B cell (primary cell): ENCODE measurements around the gene OR51S1. TPM values are rescaled to one million over a fixed set of nuclear protein-coding genes. Genes with fewer than 3 reads are reported as not detected.

Experiments used
- ATAC-seq: fragments of 200-7000 bp; cut with Tn5 transposase; one replicate; pipeline ENCODE4 v1.10.0; 2021; ENCODE audit warnings: low read depth, mild to moderate bottlenecking, moderate number of reproducible peaks, moderate library complexity
- CTCF ChIA-PET: fragments of 350-600 bp; sonication (Branson Sonifier 250); formaldehyde crosslinking; loops from one replicate; lab custom pipeline; 2021; ENCODE audit warnings: antibody characterized with exemption, inconsistent platforms; lab: Charles Lee
- POLR2A ChIA-PET: fragments of 350-600 bp; sonication (Branson Sonifier 250); formaldehyde crosslinking; loops from one replicate; lab custom pipeline; 2021; ENCODE audit warnings: antibody characterized with exemption; lab: Charles Lee
- DNase-seq: peaks from one replicate; pipeline ENCODE4 v3.0.0; 2013
- H2AFZ ChIP-seq: 2 replicates; pipeline ENCODE4 v1.6.1; 2012; ENCODE audit warnings: mild to moderate bottlenecking, low read depth, low read length; ENCODE audit not compliant: insufficient read depth, poor library complexity, severe bottlenecking
- H3K27ac ChIP-seq, 2 donors: 1 replicate in 1 of 2; 2 replicates in 1 of 2; pipeline ENCODE4 v1.5.1; 2012 to 2013; ENCODE audit warnings: low read length in 2 of 2, mild to moderate bottlenecking in 2 of 2, moderate library complexity in 1 of 2
- H3K27me3 ChIP-seq, 4 experiments: fragments of 200-600 bp in 1 of 4; sonication (generic) in 1 of 4; replicated peaks in 1 of 4; 1 replicate in 2 of 4; 2 replicates in 2 of 4; pipeline versions ENCODE4 v1.6.1 to v1.7.0; 2013 to 2016; ENCODE audit warnings: low read length in 3 of 4, mild to moderate bottlenecking in 2 of 4, mixed read lengths in 1 of 4, moderate library complexity in 1 of 4; ENCODE audit not compliant: insufficient read depth in 4 of 4, control insufficient read depth in 3 of 4; ENCODE audit errors: control extremely low read depth in 1 of 4
- H3K36me3 ChIP-seq, 2 experiments: replicated peaks in 1 of 2; 1 replicate in 1 of 2; 2 replicates in 1 of 2; pipeline versions ENCODE4 v1.6.1 to v1.7.1; 2013; ENCODE audit warnings: low read length in 1 of 2; ENCODE audit not compliant: insufficient read depth in 2 of 2, control insufficient read depth in 1 of 2; ENCODE audit errors: control extremely low read depth in 1 of 2, extremely low read depth in 1 of 2
- H3K4me1 ChIP-seq, 2 donors: fragments of 200-600 bp in 1 of 2; sonication (generic) in 1 of 2; 1 replicate in 1 of 2; 2 replicates in 1 of 2; pipeline versions ENCODE4 v1.5.1 to v1.6.1; 2013 to 2017; ENCODE audit warnings: low read length in 2 of 2; ENCODE audit not compliant: control insufficient read depth in 2 of 2, insufficient read depth in 2 of 2
- H3K4me2 ChIP-seq: replicated peaks from 2 replicates; pipeline ENCODE3; 2012; ENCODE audit warnings: mild to moderate bottlenecking, low read depth, low read length; ENCODE audit not compliant: poor library complexity, severe bottlenecking
- H3K4me3 ChIP-seq, 5 experiments: fragments of 200-600 bp in 1 of 5; sonication (generic) in 1 of 5; 1 replicate in 3 of 5; 2 replicates in 2 of 5; pipeline versions ENCODE4 v1.5.1 to v1.7.0; 2011 to 2016; ENCODE audit warnings: low read length in 4 of 5, mild to moderate bottlenecking in 4 of 5, low read depth in 2 of 5, control low read depth in 1 of 5, moderate library complexity in 1 of 5; ENCODE audit not compliant: insufficient read depth in 1 of 5; ENCODE audit errors: control extremely low read depth in 1 of 5, extremely low read depth in 1 of 5
- H3K79me2 ChIP-seq: fragments of 200-600 bp; sonication (generic); one replicate; pipeline ENCODE4 v1.6.0; 2016; ENCODE audit warnings: low read length; ENCODE audit not compliant: control insufficient read depth, insufficient read depth
- H3K9ac ChIP-seq: fragments of 200-600 bp; sonication (generic); 2 replicates; pipeline ENCODE4 v1.6.1; 2017; ENCODE audit warnings: mild to moderate bottlenecking, low read length, moderate library complexity
- H3K9me3 ChIP-seq, 3 donors: one replicate each; pipeline versions ENCODE4 v1.6.1 to v1.7.1; 2013; ENCODE audit warnings: low read length in 2 of 3; ENCODE audit not compliant: control insufficient read depth in 2 of 3, insufficient read depth in 1 of 3; ENCODE audit errors: control extremely low read depth in 1 of 3
- H4K20me1 ChIP-seq: 2 replicates; pipeline ENCODE4 v1.6.0; 2012; ENCODE audit warnings: mild to moderate bottlenecking, low read length; ENCODE audit not compliant: insufficient read depth, control insufficient read depth, poor library complexity, severe bottlenecking
- H3K27ac Mint-ChIP-seq: one replicate; pipeline ENCODE4 v1.8.0; 2021; ENCODE audit warnings: mixed read lengths
- H3K27me3 Mint-ChIP-seq: one replicate; pipeline ENCODE4 v1.8.0; 2021; ENCODE audit warnings: mixed read lengths
- H3K4me1 Mint-ChIP-seq: one replicate; pipeline ENCODE4 v1.8.0; 2021; ENCODE audit warnings: mixed read lengths
- H3K4me3 Mint-ChIP-seq: one replicate; pipeline ENCODE4 v1.8.0; 2021; ENCODE audit warnings: mixed read lengths
- H3K9me3 Mint-ChIP-seq: one replicate; pipeline ENCODE4 v1.8.0; 2022; ENCODE audit warnings: mixed read lengths; ENCODE audit not compliant: insufficient read depth
- CTCF ChIP-seq: fragments of 200-600 bp; IDR thresholded peaks from one replicate; pipeline ENCODE4 v1.8.0; 2022; ENCODE audit warnings: antibody characterized with exemption, mild to moderate bottlenecking
- EZH2 ChIP-seq: IDR thresholded peaks from 2 replicates; pipeline ENCODE4 v1.6.1; 2012; ENCODE audit warnings: borderline replicate concordance, low read depth, mild to moderate bottlenecking, moderate library complexity, low read length; ENCODE audit not compliant: insufficient read depth, poor library complexity, severe bottlenecking
- WGBS: methylation state at CpG from one replicate; pipeline ENCODE4 v1.1.5; 2013; ENCODE audit warnings: missing lambda C conversion rate; ENCODE audit not compliant: insufficient coverage; 5-methylcytosine and 5-hydroxymethylcytosine counted together
- intact Hi-C: fragments of 100-400 bp; cut with micrococcal nuclease; formaldehyde crosslinking; loops from one replicate; pipeline ENCODE4 v1.10.0; 2022
- polyA plus RNA-seq: library from polyadenylated mRNA; depleted of rRNA; stranded (reverse); fragments of >200 nt; gene quantifications from 2 replicates; pipeline ENCODE4 v1.2.3, GENCODE V29; 2012
- total RNA-seq, 2 donors: library from RNA; stranded (reverse); fragments of 120-200 nt in 1 of 2; gene quantifications; 1 replicate in 1 of 2; 2 replicates in 1 of 2; pipeline versions ENCODE4 v1.2.3 to v1.2.4, GENCODE V29; 2013 to 2022

OR51S1 gene
- total and polyA plus RNA-seq, 2 donors (not counting 1 experiment from before 2014, with no cell fraction given): not detected

- Mint-ChIP-seq H3K4me1 (no peaks in the 10 kb centered on the region), H3K27ac (no peak overlapping the region), H3K4me3 (no peak overlapping the region), H3K27me3 (peaks cover 20% of the 10 kb centered on the region), H3K9me3 (no peaks in the 10 kb centered on the region)
- ChIA-PET POLR2A (no interaction called here), CTCF (no interaction called here)
- Histone ChIP-seq H3K27ac (no peak overlapping the region), H3K79me2 (no peaks in the 10 kb centered on the region), H3K4me1 (no peaks in the 10 kb centered on the region), H3K4me3 (no peak overlapping the region), H3K4me2 (no peak overlapping the region), H4K20me1 (no peaks in the 10 kb centered on the region), H3K9ac (no peak overlapping the region), H3K36me3 (no peaks in the 10 kb centered on the region), H3K27me3 (no peaks in the 10 kb centered on the region), H3K9me3 (peaks cover 0 to 3% (median 0%) of the 10 kb centered on the region in 3 donors), H2AFZ (no peak overlapping the region)
- no peak for TF ChIP-seq CTCF
- TF ChIP-seq EZH2: no peak
- ATAC-seq (no peak), DNase-seq (no peak)
- WGBS: 28% methylated on average over 3 of the region's 4 CpGs
- intact Hi-C loops: no loop called here
Observed at GRCh38 chr11:4851033-4851432, 2.0 kb upstream of the OR51S1 start.

DNA sequence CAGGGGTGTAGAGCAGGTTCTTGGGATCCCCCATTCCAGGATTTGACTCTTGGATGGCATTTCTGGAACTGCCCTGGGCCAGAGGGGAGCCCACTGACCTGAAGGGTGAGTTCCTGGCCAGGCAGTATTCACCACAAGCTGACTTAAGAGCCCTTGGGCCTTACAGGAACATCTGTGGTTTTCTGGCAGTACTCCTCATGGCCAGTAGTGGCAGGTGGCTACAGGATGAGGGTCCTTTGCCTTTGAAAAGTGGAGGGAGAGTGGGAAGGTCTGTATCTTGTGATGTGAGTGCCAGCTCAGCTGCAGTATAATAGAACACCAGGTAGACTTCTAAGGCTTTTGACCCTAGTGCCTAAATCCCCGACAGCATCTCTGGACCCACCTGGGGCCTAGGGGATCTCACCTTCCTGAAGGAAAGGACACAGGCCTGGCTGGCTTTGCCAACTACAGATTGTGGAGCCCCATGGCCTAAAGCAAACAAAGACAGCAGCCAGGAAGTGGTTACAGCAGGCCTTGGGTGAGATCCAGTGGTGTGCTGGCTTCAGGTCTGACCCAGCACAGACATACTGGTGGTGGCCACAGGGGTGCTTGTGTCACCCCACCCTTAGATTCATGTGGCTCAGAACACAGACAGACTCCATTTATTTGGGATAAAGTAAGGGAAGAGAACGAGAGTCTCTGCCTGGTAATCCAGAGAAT is 9.0 kb downstream of the OR51S1 start:
- H3K27me3 ChIP-seq: no peaks in the 10 kb centered on the region
- no peak overlapping the region for H3K4me3 ChIP-seq
- POLR2A ChIA-PET: no interaction called here
- DNase-seq (no peak), ATAC-seq (no peak)
- CTCF ChIA-PET: no interaction called here
- no peaks in the 10 kb centered on the region for H3K36me3 ChIP-seq
- no peaks in the 10 kb centered on the region for H4K20me1 ChIP-seq
- WGBS: 92% methylated on average over 1 of the region's 2 CpGs
- no peaks in the 10 kb centered on the region for H3K9me3 Mint-ChIP-seq
- no peaks in the 10 kb centered on the region for H3K4me1 Mint-ChIP-seq
- peaks cover 7% of the 10 kb centered on the region for H3K27me3 Mint-ChIP-seq
- no peaks in the 10 kb centered on the region for H3K79me2 ChIP-seq
- intact Hi-C loops: no loop called here
- peaks cover 0 to 7% (median 0%) of the 10 kb centered on the region in 3 donors for H3K9me3 ChIP-seq
- H3K27ac Mint-ChIP-seq: no peak overlapping the region
- H3K27ac ChIP-seq: no peak overlapping the region
- H3K4me2 ChIP-seq: no peak overlapping the region
- TF ChIP-seq EZH2: no peak
- no peak for TF ChIP-seq CTCF
- no peaks in the 10 kb centered on the region for H3K4me1 ChIP-seq
- H3K9ac ChIP-seq: no peak overlapping the region
- H2AFZ ChIP-seq: no peak overlapping the region
- no peak overlapping the region for H3K4me3 Mint-ChIP-seq
